B cell (primary cell): ENCODE data around the gene TESMIN. TPM values are rescaled to one million over a fixed set of nuclear protein-coding genes. Genes with fewer than 3 reads are reported as not detected.

Experiments used
- ATAC-seq: fragments of 200-7000 bp; cut with Tn5 transposase; one replicate; pipeline ENCODE4 v1.10.0; 2021; ENCODE audit warnings: low read depth, mild to moderate bottlenecking, moderate number of reproducible peaks, moderate library complexity
- CTCF ChIA-PET: fragments of 350-600 bp; sonication (Branson Sonifier 250); formaldehyde crosslinking; loops from one replicate; lab custom pipeline; 2021; ENCODE audit warnings: antibody characterized with exemption, inconsistent platforms; lab: Charles Lee
- POLR2A ChIA-PET: fragments of 350-600 bp; sonication (Branson Sonifier 250); formaldehyde crosslinking; loops from one replicate; lab custom pipeline; 2021; ENCODE audit warnings: antibody characterized with exemption; lab: Charles Lee
- DNase-seq: peaks from one replicate; pipeline ENCODE4 v3.0.0; 2013
- H2AFZ ChIP-seq: 2 replicates; pipeline ENCODE4 v1.6.1; 2012; ENCODE audit warnings: mild to moderate bottlenecking, low read depth, low read length; ENCODE audit not compliant: insufficient read depth, poor library complexity, severe bottlenecking
- H3K27ac ChIP-seq, 2 donors: 1 replicate in 1 of 2; 2 replicates in 1 of 2; pipeline ENCODE4 v1.5.1; 2012 to 2013; ENCODE audit warnings: low read length in 2 of 2, mild to moderate bottlenecking in 2 of 2, moderate library complexity in 1 of 2
- H3K27me3 ChIP-seq, 4 experiments: fragments of 200-600 bp in 1 of 4; sonication (generic) in 1 of 4; replicated peaks in 1 of 4; 1 replicate in 2 of 4; 2 replicates in 2 of 4; pipeline versions ENCODE4 v1.6.1 to v1.7.0; 2013 to 2016; ENCODE audit warnings: low read length in 3 of 4, mild to moderate bottlenecking in 2 of 4, mixed read lengths in 1 of 4, moderate library complexity in 1 of 4; ENCODE audit not compliant: insufficient read depth in 4 of 4, control insufficient read depth in 3 of 4; ENCODE audit errors: control extremely low read depth in 1 of 4
- H3K36me3 ChIP-seq, 2 experiments: replicated peaks in 1 of 2; 1 replicate in 1 of 2; 2 replicates in 1 of 2; pipeline versions ENCODE4 v1.6.1 to v1.7.1; 2013; ENCODE audit warnings: low read length in 1 of 2; ENCODE audit not compliant: insufficient read depth in 2 of 2, control insufficient read depth in 1 of 2; ENCODE audit errors: control extremely low read depth in 1 of 2, extremely low read depth in 1 of 2
- H3K4me1 ChIP-seq, 2 donors: fragments of 200-600 bp in 1 of 2; sonication (generic) in 1 of 2; 1 replicate in 1 of 2; 2 replicates in 1 of 2; pipeline versions ENCODE4 v1.5.1 to v1.6.1; 2013 to 2017; ENCODE audit warnings: low read length in 2 of 2; ENCODE audit not compliant: control insufficient read depth in 2 of 2, insufficient read depth in 2 of 2
- H3K4me2 ChIP-seq: replicated peaks from 2 replicates; pipeline ENCODE3; 2012; ENCODE audit warnings: mild to moderate bottlenecking, low read depth, low read length; ENCODE audit not compliant: poor library complexity, severe bottlenecking
- H3K4me3 ChIP-seq, 5 experiments: fragments of 200-600 bp in 1 of 5; sonication (generic) in 1 of 5; 1 replicate in 3 of 5; 2 replicates in 2 of 5; pipeline versions ENCODE4 v1.5.1 to v1.7.0; 2011 to 2016; ENCODE audit warnings: low read length in 4 of 5, mild to moderate bottlenecking in 4 of 5, low read depth in 2 of 5, control low read depth in 1 of 5, moderate library complexity in 1 of 5; ENCODE audit not compliant: insufficient read depth in 1 of 5; ENCODE audit errors: control extremely low read depth in 1 of 5, extremely low read depth in 1 of 5
- H3K79me2 ChIP-seq: fragments of 200-600 bp; sonication (generic); one replicate; pipeline ENCODE4 v1.6.0; 2016; ENCODE audit warnings: low read length; ENCODE audit not compliant: control insufficient read depth, insufficient read depth
- H3K9ac ChIP-seq: fragments of 200-600 bp; sonication (generic); 2 replicates; pipeline ENCODE4 v1.6.1; 2017; ENCODE audit warnings: mild to moderate bottlenecking, low read length, moderate library complexity
- H3K9me3 ChIP-seq, 3 donors: one replicate each; pipeline versions ENCODE4 v1.6.1 to v1.7.1; 2013; ENCODE audit warnings: low read length in 2 of 3; ENCODE audit not compliant: control insufficient read depth in 2 of 3, insufficient read depth in 1 of 3; ENCODE audit errors: control extremely low read depth in 1 of 3
- H4K20me1 ChIP-seq: 2 replicates; pipeline ENCODE4 v1.6.0; 2012; ENCODE audit warnings: mild to moderate bottlenecking, low read length; ENCODE audit not compliant: insufficient read depth, control insufficient read depth, poor library complexity, severe bottlenecking
- H3K27ac Mint-ChIP-seq: one replicate; pipeline ENCODE4 v1.8.0; 2021; ENCODE audit warnings: mixed read lengths
- H3K27me3 Mint-ChIP-seq: one replicate; pipeline ENCODE4 v1.8.0; 2021; ENCODE audit warnings: mixed read lengths
- H3K4me1 Mint-ChIP-seq: one replicate; pipeline ENCODE4 v1.8.0; 2021; ENCODE audit warnings: mixed read lengths
- H3K4me3 Mint-ChIP-seq: one replicate; pipeline ENCODE4 v1.8.0; 2021; ENCODE audit warnings: mixed read lengths
- H3K9me3 Mint-ChIP-seq: one replicate; pipeline ENCODE4 v1.8.0; 2022; ENCODE audit warnings: mixed read lengths; ENCODE audit not compliant: insufficient read depth
- EZH2 ChIP-seq: IDR thresholded peaks from 2 replicates; pipeline ENCODE4 v1.6.1; 2012; ENCODE audit warnings: borderline replicate concordance, low read depth, mild to moderate bottlenecking, moderate library complexity, low read length; ENCODE audit not compliant: insufficient read depth, poor library complexity, severe bottlenecking
- WGBS: methylation state at CpG from one replicate; pipeline ENCODE4 v1.1.5; 2013; ENCODE audit warnings: missing lambda C conversion rate; ENCODE audit not compliant: insufficient coverage; 5-methylcytosine and 5-hydroxymethylcytosine counted together
- intact Hi-C: fragments of 100-400 bp; cut with micrococcal nuclease; formaldehyde crosslinking; loops from one replicate; pipeline ENCODE4 v1.10.0; 2022
- polyA plus RNA-seq: library from polyadenylated mRNA; depleted of rRNA; stranded (reverse); fragments of >200 nt; gene quantifications from 2 replicates; pipeline ENCODE4 v1.2.3, GENCODE V29; 2012
- total RNA-seq, 2 donors: library from RNA; stranded (reverse); fragments of 120-200 nt in 1 of 2; gene quantifications; 1 replicate in 1 of 2; 2 replicates in 1 of 2; pipeline versions ENCODE4 v1.2.3 to v1.2.4, GENCODE V29; 2013 to 2022
- TF ChIP-seq, protein P1 (sequence below): fragments of 200-600 bp; IDR thresholded peaks from one replicate; pipeline ENCODE4 v1.8.0; 2022; ENCODE audit warnings: antibody characterized with exemption, mild to moderate bottlenecking

The TESMIN gene
- total and polyA plus RNA-seq, 2 donors (not counting 1 experiment from before 2014, with no cell fraction given), result 3.2 to 4.3 TPM

- Histone ChIP-seq H3K27me3 (peaks cover 0 to 36% (median 5%) of the 10 kb centered on the region in 4 experiments), H3K4me2 (peak within 1 kb of the TSS; percentile 43), H2AFZ (no peak within 1 kb of the TSS), H4K20me1 (no peaks in the 10 kb centered on the region), H3K36me3 (no peaks in the 10 kb centered on the region), H3K4me1 (peaks cover 0 to 4% of the 10 kb centered on the region in 2 donors), H3K4me3 (no peak within 1 kb of the TSS), H3K27ac (no peak within 1 kb of the TSS), H3K9me3 (peaks cover 0 to 4% (median 0%) of the 10 kb centered on the region in 3 donors), H3K9ac (no peak within 1 kb of the TSS), H3K79me2 (no peaks in the 10 kb centered on the region)
- Mint-ChIP-seq H3K27ac (no peak within 1 kb of the TSS), H3K9me3 (no peaks in the 10 kb centered on the region), H3K27me3 (peaks cover 48% of the 10 kb centered on the region), H3K4me1 (no peaks in the 10 kb centered on the region), H3K4me3 (no peak within 1 kb of the TSS)
- POLR2A ChIA-PET, result no interaction called here
- intact Hi-C loops, result no loop called here
- WGBS, result 8% methylated on average over 109 of the region's 113 CpGs
- ATAC-seq, result no peak
- CTCF ChIA-PET, result no interaction called here
- TF ChIP-seq, protein P1, sequence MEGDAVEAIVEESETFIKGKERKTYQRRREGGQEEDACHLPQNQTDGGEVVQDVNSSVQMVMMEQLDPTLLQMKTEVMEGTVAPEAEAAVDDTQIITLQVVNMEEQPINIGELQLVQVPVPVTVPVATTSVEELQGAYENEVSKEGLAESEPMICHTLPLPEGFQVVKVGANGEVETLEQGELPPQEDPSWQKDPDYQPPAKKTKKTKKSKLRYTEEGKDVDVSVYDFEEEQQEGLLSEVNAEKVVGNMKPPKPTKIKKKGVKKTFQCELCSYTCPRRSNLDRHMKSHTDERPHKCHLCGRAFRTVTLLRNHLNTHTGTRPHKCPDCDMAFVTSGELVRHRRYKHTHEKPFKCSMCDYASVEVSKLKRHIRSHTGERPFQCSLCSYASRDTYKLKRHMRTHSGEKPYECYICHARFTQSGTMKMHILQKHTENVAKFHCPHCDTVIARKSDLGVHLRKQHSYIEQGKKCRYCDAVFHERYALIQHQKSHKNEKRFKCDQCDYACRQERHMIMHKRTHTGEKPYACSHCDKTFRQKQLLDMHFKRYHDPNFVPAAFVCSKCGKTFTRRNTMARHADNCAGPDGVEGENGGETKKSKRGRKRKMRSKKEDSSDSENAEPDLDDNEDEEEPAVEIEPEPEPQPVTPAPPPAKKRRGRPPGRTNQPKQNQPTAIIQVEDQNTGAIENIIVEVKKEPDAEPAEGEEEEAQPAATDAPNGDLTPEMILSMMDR, result no peak
- no peak for TF ChIP-seq EZH2
- DNase-seq, result no peak
Observed at GRCh38 chr11:68684385-68685356, 66.6 kb downstream of the TESMIN start, which contains the start of gene GAL. Gene GAL, plus strand, starts transcription at chr11:68684544. Its CDS starts 380 bp downstream, at chr11:68684924.
